ENCODE measurements around the gene ALDH1A2. TPM values are rescaled to one million over a fixed set of nuclear protein-coding genes. Genes with fewer than 3 reads are reported as not detected.

Gene ALDH1A2
- total RNA-seq, 1 donor from 2014 or later = 30.8 TPM

- H3K4me2 ChIP-seq = no peak overlapping the region
- H3K36me3 ChIP-seq = no peaks in the 10 kb centered on the region
- H3K27me3 ChIP-seq = no peaks in the 10 kb centered on the region
- no peaks in the 10 kb centered on the region for H3F3A ChIP-seq (ENCODE audit: low read depth)
- no peaks in the 10 kb centered on the region for H3K4me1 Mint-ChIP-seq
- H4K20me1 ChIP-seq (ENCODE audit: low read depth) = no peaks in the 10 kb centered on the region
- no peak overlapping the region for H3K27ac Mint-ChIP-seq
- no peak for TF ChIP-seq CTCF (IDR thresholded peaks at IDR 0.05)
- TF ChIP-seq EZH2phosphoT487 (IDR thresholded peaks at IDR 0.05) = no peak
- TF ChIP-seq EZH2 (IDR thresholded peaks at IDR 0.05) = no peak
- DNase-seq (ENCODE audit: low spot score) = no peak
- no peaks in the 10 kb centered on the region for H3K4me1 ChIP-seq
- no peak overlapping the region for H3K4me3 Mint-ChIP-seq
- no peaks in the 10 kb centered on the region for H3K9me3 ChIP-seq (ENCODE audit: low read depth)
- no peak overlapping the region for H3K9ac ChIP-seq
- H3K9me3 Mint-ChIP-seq = no peaks in the 10 kb centered on the region
- H2AFZ ChIP-seq (replicated peaks) = no peak overlapping the region
- no peak overlapping the region for H3K4me3 ChIP-seq
- H3K79me2 ChIP-seq (ENCODE audit: low read depth) = no peaks in the 10 kb centered on the region
- H3K27me3 Mint-ChIP-seq (ENCODE audit: insufficient read depth, low read depth) = peaks cover 2% of the 10 kb centered on the region
- no peaks in the 10 kb centered on the region for H3K36me3 Mint-ChIP-seq
- H3K27ac ChIP-seq = no peak overlapping the region
Measured at GRCh38 chr15:57946491-57947048, 118.9 kb downstream of the ALDH1A2 start.

GRCh38 chr15:57945616-57946015 lies 119.9 kb downstream of the ALDH1A2 start:
- Mint-ChIP-seq H3K27me3 (ENCODE audit: insufficient read depth, low read depth) (peaks cover 2% of the 10 kb centered on the region), H3K4me3 (no peak overlapping the region), H3K4me1 (no peaks in the 10 kb centered on the region), H3K36me3 (no peaks in the 10 kb centered on the region), H3K9me3 (no peaks in the 10 kb centered on the region), H3K27ac (no peak overlapping the region)
- Histone ChIP-seq H3K36me3 (no peaks in the 10 kb centered on the region), H4K20me1 (ENCODE audit: low read depth) (no peaks in the 10 kb centered on the region), H3K4me3 (no peak overlapping the region), H3K4me2 (no peak overlapping the region), H3K9ac (no peak overlapping the region), H3K27me3 (no peaks in the 10 kb centered on the region), H2AFZ (replicated peaks) (peak overlapping the region; percentile 44), H3K27ac (no peak overlapping the region), H3F3A (ENCODE audit: low read depth) (no peaks in the 10 kb centered on the region), H3K4me1 (no peaks in the 10 kb centered on the region), H3K9me3 (ENCODE audit: low read depth) (no peaks in the 10 kb centered on the region), H3K79me2 (ENCODE audit: low read depth) (no peaks in the 10 kb centered on the region)
- no peak for DNase-seq (ENCODE audit: low spot score)
- TF ChIP-seq CTCF (IDR thresholded peaks at IDR 0.05) = no peak
- no peak for TF ChIP-seq EZH2phosphoT487 (IDR thresholded peaks at IDR 0.05)
- TF ChIP-seq EZH2 (IDR thresholded peaks at IDR 0.05) = no peak

GRCh38 chr15:57943754-57944420 lies 121.6 kb downstream of the ALDH1A2 start:
- Histone ChIP-seq H3K4me2 (no peak overlapping the region), H2AFZ (replicated peaks) (no peak overlapping the region), H3K36me3 (no peaks in the 10 kb centered on the region), H3K79me2 (ENCODE audit: low read depth) (no peaks in the 10 kb centered on the region), H3K4me3 (no peak overlapping the region), H4K20me1 (ENCODE audit: low read depth) (no peaks in the 10 kb centered on the region), H3K4me1 (no peaks in the 10 kb centered on the region), H3F3A (ENCODE audit: low read depth) (no peaks in the 10 kb centered on the region), H3K9me3 (ENCODE audit: low read depth) (no peaks in the 10 kb centered on the region), H3K27me3 (no peaks in the 10 kb centered on the region), H3K9ac (no peak overlapping the region), H3K27ac (no peak overlapping the region)
- H3K9me3 Mint-ChIP-seq = no peaks in the 10 kb centered on the region
- no peak overlapping the region for H3K4me3 Mint-ChIP-seq
- no peak for TF ChIP-seq EZH2phosphoT487 (IDR thresholded peaks at IDR 0.05)
- TF ChIP-seq CTCF (IDR thresholded peaks at IDR 0.05) = peak; percentile 15
- DNase-seq (ENCODE audit: low spot score) = no peak
- H3K27me3 Mint-ChIP-seq (ENCODE audit: insufficient read depth, low read depth) = peaks cover 2% of the 10 kb centered on the region
- no peaks in the 10 kb centered on the region for H3K36me3 Mint-ChIP-seq
- H3K4me1 Mint-ChIP-seq = no peaks in the 10 kb centered on the region
- H3K27ac Mint-ChIP-seq = no peak overlapping the region
